Measurements from ENCODE around the gene PTPRK.

- TF ChIP-seq EP300 (IDR thresholded peaks at IDR 0.05; ENCODE audit: borderline replicate concordance) (no peak), MAX (IDR thresholded peaks at IDR 0.05) (no peak), USF1 (IDR thresholded peaks at IDR 0.05) (no peak), NFIC (IDR thresholded peaks at IDR 0.05) (no peak), CEBPB (IDR thresholded peaks at IDR 0.05) (no peak), TAF1 (IDR thresholded peaks at IDR 0.05; ENCODE audit: low read depth) (no peak), REST (IDR thresholded peaks at IDR 0.05; ENCODE audit: low read depth) (no peak), TEAD4 (IDR thresholded peaks at IDR 0.05) (no peak), CREB1 (IDR thresholded peaks at IDR 0.05; ENCODE audit: low read depth) (no peak), RAD21 (IDR thresholded peaks at IDR 0.05; ENCODE audit: low read depth) (no peak), YY1 (IDR thresholded peaks at IDR 0.05; ENCODE audit: low read depth) (no peak), FOXM1 (IDR thresholded peaks at IDR 0.05; ENCODE audit: borderline replicate concordance, low read depth) (no peak)
Observed at GRCh38 chr6:128230267-128230989, 290.0 kb downstream of the PTPRK start.

Data from Ishikawa (cell line).